H1 (cell line): ENCODE results near the gene MIB2.

Experiments
- BACH1 ChIP-seq: IDR thresholded peaks from 2 replicates; pipeline ENCODE4 v1.6.1; 2012; ENCODE audit warnings: low read length, improper control_type of control experiment
- CHD2 ChIP-seq: IDR thresholded peaks from 2 replicates; pipeline ENCODE4 v1.6.1; 2012; ENCODE audit warnings: low read length, improper control_type of control experiment
- CREB1 ChIP-seq: IDR thresholded peaks from 2 replicates; pipeline ENCODE4 v1.6.1; 2012; ENCODE audit warnings: inconsistent platforms
- EP300 ChIP-seq, 2 experiments: IDR thresholded peaks; 1 replicate in 1 of 2; 2 replicates in 1 of 2; pipeline ENCODE4 v1.6.1; 2011 to 2012; ENCODE audit warnings: low read depth in 2 of 2, low read length in 2 of 2, mild to moderate bottlenecking in 2 of 2, borderline replicate concordance in 1 of 2, inconsistent platforms in 1 of 2, moderate library complexity in 1 of 2
- HDAC6 ChIP-seq: IDR thresholded peaks from one replicate; pipeline ENCODE4 v1.7.1; 2012; ENCODE audit warnings: low read depth, mild to moderate bottlenecking, inconsistent platforms, low read length, moderate library complexity
- POLR2AphosphoS5 ChIP-seq: IDR thresholded peaks from 2 replicates; pipeline ENCODE4 v1.6.1; 2011; ENCODE audit warnings: low read depth, low read length
- RAD21 ChIP-seq, 2 experiments: IDR thresholded peaks in 1 of 2; conservative IDR thresholded peaks in 1 of 2; 2 replicates each; pipeline ENCODE4 v1.6.1; 2011; ENCODE audit warnings: low read depth in 2 of 2, low read length in 2 of 2, improper control_type of control experiment in 1 of 2, inconsistent platforms in 1 of 2, mild to moderate bottlenecking in 1 of 2, moderate library complexity in 1 of 2
- SIRT6 ChIP-seq: IDR thresholded peaks from one replicate; pipeline ENCODE4 v1.7.1; 2012; ENCODE audit warnings: low read length, inconsistent platforms
- SP1 ChIP-seq: IDR thresholded peaks from 2 replicates; pipeline ENCODE4 v1.6.1; 2011; ENCODE audit warnings: low read depth, low read length
- TAF1 ChIP-seq: IDR thresholded peaks from 2 replicates; pipeline ENCODE4 v1.6.1; 2011; ENCODE audit warnings: mild to moderate bottlenecking, low read depth, low read length
- TCF12 ChIP-seq: IDR thresholded peaks from 2 replicates; pipeline ENCODE4 v1.6.1; 2011; ENCODE audit warnings: low read depth, mild to moderate bottlenecking, low read length
- TF ChIP-seq, protein P1 (sequence below), 3 experiments: IDR thresholded peaks; 1 replicate in 2 of 3; 2 replicates in 1 of 3; pipeline versions ENCODE4 v1.5.1 to v1.6.1; 2011; ENCODE audit warnings: low read length in 3 of 3, mild to moderate bottlenecking in 3 of 3, inconsistent platforms in 2 of 3, low read depth in 1 of 3, moderate library complexity in 1 of 3; ENCODE audit not compliant: insufficient read depth in 1 of 3; ENCODE audit errors: control extremely low read depth in 1 of 3
- TF ChIP-seq, protein P2 (sequence below): IDR thresholded peaks from 2 replicates; pipeline ENCODE4 v1.6.1; 2012; ENCODE audit warnings: inconsistent platforms

DNA sequence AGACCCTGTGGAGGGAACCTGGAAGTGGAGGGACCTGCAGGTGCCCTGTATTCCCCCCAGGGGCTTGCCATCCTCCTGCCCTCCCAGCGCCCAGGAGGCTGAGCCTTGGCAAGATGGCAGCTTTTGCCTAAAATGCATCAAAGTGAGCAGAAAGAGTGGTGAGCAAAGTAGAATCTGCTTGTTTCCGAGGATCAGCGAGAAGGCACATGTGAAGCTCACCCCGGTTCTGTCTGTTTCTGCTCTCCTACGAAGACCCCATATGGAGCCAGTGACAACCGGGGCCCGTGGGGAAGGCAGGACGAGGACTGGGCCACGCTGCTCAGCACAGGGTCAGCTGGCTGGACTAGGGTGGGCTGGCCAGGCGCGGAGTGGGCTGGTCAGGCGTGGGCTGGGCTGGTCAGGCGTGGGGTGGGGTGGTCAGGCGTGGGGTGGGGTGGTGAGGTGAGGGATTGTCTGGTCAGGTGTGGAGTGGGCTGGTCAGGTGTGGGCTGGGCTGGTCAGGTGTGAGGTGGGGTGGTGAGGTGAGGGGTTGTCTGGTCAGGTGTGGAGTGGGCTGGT is 10.2 kb upstream of the MIB2 start:
- TF ChIP-seq RAD21 (IDR thresholded peaks at IDR 0.05 in 1 of 2, conservative IDR thresholded peaks at IDR 0.05 in 1 of 2; ENCODE audit: low read depth in 2 of 2, low read length in 2 of 2) (no peak), CHD2 (no peak), BACH1 (no peak), POLR2AphosphoS5 (no peak), HDAC6 (no peak), CREB1 (no peak), SIRT6 (no peak), SP1 (no peak), TCF12 (no peak), TAF1 (no peak), EP300 (IDR thresholded peaks at IDR 0.05; ENCODE audit: borderline replicate concordance in 1 of 2, low read depth in 2 of 2, low read length in 2 of 2) (no peak)
- TF ChIP-seq, protein P1, sequence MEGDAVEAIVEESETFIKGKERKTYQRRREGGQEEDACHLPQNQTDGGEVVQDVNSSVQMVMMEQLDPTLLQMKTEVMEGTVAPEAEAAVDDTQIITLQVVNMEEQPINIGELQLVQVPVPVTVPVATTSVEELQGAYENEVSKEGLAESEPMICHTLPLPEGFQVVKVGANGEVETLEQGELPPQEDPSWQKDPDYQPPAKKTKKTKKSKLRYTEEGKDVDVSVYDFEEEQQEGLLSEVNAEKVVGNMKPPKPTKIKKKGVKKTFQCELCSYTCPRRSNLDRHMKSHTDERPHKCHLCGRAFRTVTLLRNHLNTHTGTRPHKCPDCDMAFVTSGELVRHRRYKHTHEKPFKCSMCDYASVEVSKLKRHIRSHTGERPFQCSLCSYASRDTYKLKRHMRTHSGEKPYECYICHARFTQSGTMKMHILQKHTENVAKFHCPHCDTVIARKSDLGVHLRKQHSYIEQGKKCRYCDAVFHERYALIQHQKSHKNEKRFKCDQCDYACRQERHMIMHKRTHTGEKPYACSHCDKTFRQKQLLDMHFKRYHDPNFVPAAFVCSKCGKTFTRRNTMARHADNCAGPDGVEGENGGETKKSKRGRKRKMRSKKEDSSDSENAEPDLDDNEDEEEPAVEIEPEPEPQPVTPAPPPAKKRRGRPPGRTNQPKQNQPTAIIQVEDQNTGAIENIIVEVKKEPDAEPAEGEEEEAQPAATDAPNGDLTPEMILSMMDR (IDR thresholded peaks at IDR 0.05; ENCODE audit: control extremely low read depth in 1 of 3, insufficient read depth in 1 of 3, low read depth in 1 of 3, low read length in 3 of 3) = no peak
- TF ChIP-seq, protein P2, sequence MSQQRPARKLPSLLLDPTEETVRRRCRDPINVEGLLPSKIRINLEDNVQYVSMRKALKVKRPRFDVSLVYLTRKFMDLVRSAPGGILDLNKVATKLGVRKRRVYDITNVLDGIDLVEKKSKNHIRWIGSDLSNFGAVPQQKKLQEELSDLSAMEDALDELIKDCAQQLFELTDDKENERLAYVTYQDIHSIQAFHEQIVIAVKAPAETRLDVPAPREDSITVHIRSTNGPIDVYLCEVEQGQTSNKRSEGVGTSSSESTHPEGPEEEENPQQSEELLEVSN = no peak
